WTC11 (cell line): Measurements from ENCODE around the gene AFAP1L2.

Experiments used
- CDX4 ChIP-seq: fragments of 250-450 bp; sonication (Bioruptor Pico); IDR thresholded peaks from 2 replicates; pipeline ENCODE4 v1.9.0; 2021; ENCODE audit warnings: moderate library complexity, mild to moderate bottlenecking, inconsistent platforms, borderline replicate concordance
- CTCF ChIP-seq: fragments of 200-600 bp; IDR thresholded peaks from 2 replicates; pipeline ENCODE4 v1.8.0; 2022; ENCODE audit warnings: antibody characterized with exemption
- FOXP4 ChIP-seq: sonication (generic); formaldehyde crosslinking; IDR thresholded peaks from 2 replicates; pipeline ENCODE4 v1.8.0; 2022; ENCODE audit warnings: mild to moderate bottlenecking, missing genetic modification reagents
- IRF2 ChIP-seq: sonication (generic); formaldehyde crosslinking; IDR thresholded peaks from 2 replicates; pipeline ENCODE4 v1.8.0; 2022; ENCODE audit warnings: low read depth, missing genetic modification reagents, borderline replicate concordance
- JAZF1 ChIP-seq: fragments of 250-450 bp; sonication (Bioruptor Pico); IDR thresholded peaks from 2 replicates; pipeline ENCODE4 v1.9.0; 2021; ENCODE audit warnings: moderate library complexity, mild to moderate bottlenecking, inconsistent platforms
- NFE2L1 ChIP-seq: sonication (generic); formaldehyde crosslinking; IDR thresholded peaks from 2 replicates; pipeline ENCODE4 v1.8.1; 2023; ENCODE audit warnings: missing genetic modification reagents
- NR3C1 ChIP-seq: sonication (generic); formaldehyde crosslinking; conservative IDR thresholded peaks from 2 replicates; pipeline ENCODE4 v1.8.1; 2023; ENCODE audit warnings: low read depth, mild to moderate bottlenecking, missing genetic modification reagents
- PRDM15 ChIP-seq: sonication (generic); formaldehyde crosslinking; IDR thresholded peaks from 2 replicates; pipeline ENCODE4 v1.8.0; 2022; ENCODE audit warnings: missing genetic modification reagents
- SOX15 ChIP-seq: fragments of 250-450 bp; sonication (Bioruptor Pico); IDR thresholded peaks from 2 replicates; pipeline ENCODE4 v1.9.0; 2021; ENCODE audit warnings: mild to moderate bottlenecking
- USF2 ChIP-seq: sonication (generic); formaldehyde crosslinking; IDR thresholded peaks from 2 replicates; pipeline ENCODE4 v1.8.1; 2023; ENCODE audit warnings: mild to moderate bottlenecking, missing genetic modification reagents, moderate library complexity
- ZBTB43 ChIP-seq: sonication (generic); formaldehyde crosslinking; IDR thresholded peaks from 2 replicates; pipeline ENCODE4 v1.8.1; 2023; ENCODE audit warnings: mild to moderate bottlenecking, missing genetic modification reagents
- ZNF263 ChIP-seq: sonication (generic); formaldehyde crosslinking; IDR thresholded peaks from 2 replicates; pipeline ENCODE4 v1.8.1; 2022; ENCODE audit warnings: low read depth, mild to moderate bottlenecking, moderate library complexity, missing genetic modification reagents
- TF ChIP-seq, protein P1 (sequence below): sonication (generic); formaldehyde crosslinking; IDR thresholded peaks from 2 replicates; pipeline ENCODE4 v1.8.0; 2023; ENCODE audit warnings: mild to moderate bottlenecking, missing genetic modification reagents
- TF ChIP-seq, protein P2 (sequence below): sonication (generic); formaldehyde crosslinking; IDR thresholded peaks from 2 replicates; pipeline ENCODE4 v1.8.0; 2022; ENCODE audit warnings: mild to moderate bottlenecking, missing genetic modification reagents

DNA sequence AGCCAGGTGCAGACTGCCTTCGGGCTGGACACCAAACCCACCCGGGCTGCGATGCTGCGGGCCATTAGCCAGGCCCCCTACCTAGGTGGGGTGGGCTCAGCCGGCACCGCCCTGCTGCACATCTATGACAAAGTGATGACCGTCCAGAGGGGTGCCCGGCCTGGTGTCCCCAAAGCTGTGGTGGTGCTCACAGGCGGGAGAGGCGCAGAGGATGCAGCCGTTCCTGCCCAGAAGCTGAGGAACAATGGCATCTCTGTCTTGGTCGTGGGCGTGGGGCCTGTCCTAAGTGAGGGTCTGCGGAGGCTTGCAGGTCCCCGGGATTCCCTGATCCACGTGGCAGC lies 115.2 kb downstream of the AFAP1L2 start:
- TF ChIP-seq ZNF263: no peak
- no peak for TF ChIP-seq CTCF
- no peak for TF ChIP-seq USF2 (CRISPR knock-in tag)
- TF ChIP-seq IRF2 (CRISPR knock-in tag): no peak
- TF ChIP-seq JAZF1 (CRISPR knock-in tag): no peak
- no peak for TF ChIP-seq SOX15 (CRISPR knock-in tag)
- TF ChIP-seq NR3C1 (CRISPR knock-in tag): no peak
- TF ChIP-seq, protein P1, sequence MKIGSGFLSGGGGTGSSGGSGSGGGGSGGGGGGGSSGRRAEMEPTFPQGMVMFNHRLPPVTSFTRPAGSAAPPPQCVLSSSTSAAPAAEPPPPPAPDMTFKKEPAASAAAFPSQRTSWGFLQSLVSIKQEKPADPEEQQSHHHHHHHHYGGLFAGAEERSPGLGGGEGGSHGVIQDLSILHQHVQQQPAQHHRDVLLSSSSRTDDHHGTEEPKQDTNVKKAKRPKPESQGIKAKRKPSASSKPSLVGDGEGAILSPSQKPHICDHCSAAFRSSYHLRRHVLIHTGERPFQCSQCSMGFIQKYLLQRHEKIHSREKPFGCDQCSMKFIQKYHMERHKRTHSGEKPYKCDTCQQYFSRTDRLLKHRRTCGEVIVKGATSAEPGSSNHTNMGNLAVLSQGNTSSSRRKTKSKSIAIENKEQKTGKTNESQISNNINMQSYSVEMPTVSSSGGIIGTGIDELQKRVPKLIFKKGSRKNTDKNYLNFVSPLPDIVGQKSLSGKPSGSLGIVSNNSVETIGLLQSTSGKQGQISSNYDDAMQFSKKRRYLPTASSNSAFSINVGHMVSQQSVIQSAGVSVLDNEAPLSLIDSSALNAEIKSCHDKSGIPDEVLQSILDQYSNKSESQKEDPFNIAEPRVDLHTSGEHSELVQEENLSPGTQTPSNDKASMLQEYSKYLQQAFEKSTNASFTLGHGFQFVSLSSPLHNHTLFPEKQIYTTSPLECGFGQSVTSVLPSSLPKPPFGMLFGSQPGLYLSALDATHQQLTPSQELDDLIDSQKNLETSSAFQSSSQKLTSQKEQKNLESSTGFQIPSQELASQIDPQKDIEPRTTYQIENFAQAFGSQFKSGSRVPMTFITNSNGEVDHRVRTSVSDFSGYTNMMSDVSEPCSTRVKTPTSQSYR (CRISPR knock-in tag): no peak
- TF ChIP-seq, protein P2, sequence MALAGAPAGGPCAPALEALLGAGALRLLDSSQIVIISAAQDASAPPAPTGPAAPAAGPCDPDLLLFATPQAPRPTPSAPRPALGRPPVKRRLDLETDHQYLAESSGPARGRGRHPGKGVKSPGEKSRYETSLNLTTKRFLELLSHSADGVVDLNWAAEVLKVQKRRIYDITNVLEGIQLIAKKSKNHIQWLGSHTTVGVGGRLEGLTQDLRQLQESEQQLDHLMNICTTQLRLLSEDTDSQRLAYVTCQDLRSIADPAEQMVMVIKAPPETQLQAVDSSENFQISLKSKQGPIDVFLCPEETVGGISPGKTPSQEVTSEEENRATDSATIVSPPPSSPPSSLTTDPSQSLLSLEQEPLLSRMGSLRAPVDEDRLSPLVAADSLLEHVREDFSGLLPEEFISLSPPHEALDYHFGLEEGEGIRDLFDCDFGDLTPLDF (CRISPR knock-in tag): no peak
- no peak for TF ChIP-seq FOXP4
- TF ChIP-seq CDX4 (CRISPR knock-in tag): no peak
- no peak for TF ChIP-seq PRDM15 (CRISPR knock-in tag)
- no peak for TF ChIP-seq NFE2L1
- no peak for TF ChIP-seq ZBTB43 (CRISPR knock-in tag)
